Mammary epithelial cell (primary cell): ENCODE results near the gene RNF169.

ENCODE experiments used
- CTCF ChIP-seq, 2 donors: IDR thresholded peaks in 1 of 2; conservative IDR thresholded peaks in 1 of 2; 2 replicates each; pipeline ENCODE4 v1.5.1; 2011 to 2012; ENCODE audit warnings: inconsistent platforms in 2 of 2, low read length in 2 of 2, mild to moderate bottlenecking in 2 of 2, control low read depth in 1 of 2, low read depth in 1 of 2; ENCODE audit not compliant: insufficient read depth in 1 of 2; ENCODE audit errors: extremely low read depth in 1 of 2
- EZH2 ChIP-seq: IDR thresholded peaks from 2 replicates; pipeline ENCODE4 v1.6.1; 2012; ENCODE audit warnings: low read length, inconsistent platforms, borderline replicate concordance

GRCh38 chr11:74773476-74773875 is 24.8 kb downstream of the RNF169 start:
- no peak for TF ChIP-seq CTCF (conservative IDR thresholded peaks at IDR 0.05 in 1 of 2, IDR thresholded peaks at IDR 0.05 in 1 of 2; ENCODE audit: extremely low read depth in 1 of 2, insufficient read depth in 1 of 2, low read depth in 1 of 2, low read length in 2 of 2)
- no peak for TF ChIP-seq EZH2
